Stimulated activated CD8-positive, alpha-beta memory T cell treated with anti-CD3 and anti-CD28 coated beads, Interleukin-12 subunit alpha, Interleukin-12 subunit beta, amount 100 ng/mL, for 24 hours (primary cell): ENCODE data around the gene RPN1.

ENCODE experiments used
- DNase-seq: peaks from one replicate; pipeline ENCODE4 v3.0.0-alpha.2; 2020; ENCODE audit errors: extremely low read depth

Gene RPN1

GRCh38 chr3:128648940-128649663, 1.5 kb downstream of the RPN1 start:
- DNase-seq, result no peak

GRCh38 chr3:128648402-128648801, 2.2 kb downstream of the RPN1 start:
- no peak for DNase-seq

- DNase-seq, result no peak
Observed at GRCh38 chr3:128647307-128647706, 3.3 kb downstream of the RPN1 start.

- DNase-seq, result no peak
Observed at GRCh38 chr3:128634075-128634611, 16.5 kb downstream of the RPN1 start.

GRCh38 chr3:128632301-128632700, 18.3 kb downstream of the RPN1 start:
- DNase-seq, result no peak

GRCh38 chr3:128629936-128630335, 20.7 kb downstream of the RPN1 start:
- DNase-seq, result no peak

- DNase-seq, result no peak
Observed at GRCh38 chr3:128625409-128625945, 25.1 kb downstream of the RPN1 start.

GRCh38 chr3:128624526-128625138, 26.0 kb downstream of the RPN1 start:
- no peak for DNase-seq

GRCh38 chr3:128623762-128624176, 26.8 kb downstream of the RPN1 start:
- no peak for DNase-seq

GRCh38 chr3:128621931-128622330, 28.7 kb downstream of the RPN1 start:
- no peak for DNase-seq

GRCh38 chr3:128621234-128621633, 29.4 kb downstream of the RPN1 start:
- DNase-seq, result no peak

GRCh38 chr3:128620268-128620691, 30.3 kb downstream of the RPN1 start:
- DNase-seq, result no peak

GRCh38 chr3:128619146-128619890, 31.3 kb downstream of the RPN1 start:
- no peak for DNase-seq

GRCh38 chr3:128618398-128618726, 32.3 kb downstream of the RPN1 start:
- DNase-seq, result no peak

GRCh38 chr3:128617557-128618397, 32.8 kb downstream of the RPN1 start:
- peak; percentile 97 for DNase-seq

GRCh38 chr3:128617270-128617556, 33.4 kb downstream of the RPN1 start:
- DNase-seq, result no peak

- DNase-seq, result no peak
Observed at GRCh38 chr3:128616516-128617269, 33.9 kb downstream of the RPN1 start.

- no peak for DNase-seq
Observed at GRCh38 chr3:128614076-128614475, 36.5 kb downstream of the RPN1 start.

- no peak for DNase-seq
Observed at GRCh38 chr3:128613083-128613829, 37.4 kb downstream of the RPN1 start.

GRCh38 chr3:128610451-128611070, 40.1 kb downstream of the RPN1 start:
- DNase-seq, result no peak
